ENCODE results near the gene GLI3. TPM values are rescaled to one million over a fixed set of nuclear protein-coding genes. Genes with fewer than 3 reads are reported as not detected.

Gene GLI3
- total RNA-seq, 1 donor from 2014 or later, result 27.7 TPM

- DNase-seq (ENCODE audit: low read depth), result no peak
- Histone ChIP-seq H3K9me3 (ENCODE audit: insufficient read depth, low read depth, low read length) (no peaks in the 10 kb centered on the region), H3K4me3 (ENCODE audit: insufficient read depth, low read depth, low read length) (no peak overlapping the region), H2AFZ (ENCODE audit: low read depth, low read length) (no peak overlapping the region), H3K4me2 (ENCODE audit: low read length) (peak overlapping the region; percentile 75), H3K79me2 (ENCODE audit: insufficient read depth, low read length) (no peaks in the 10 kb centered on the region), H3K4me1 (ENCODE audit: insufficient read depth, low read length) (peaks cover 23% of the 10 kb centered on the region), H3K27ac (ENCODE audit: low read depth, low read length) (no peak overlapping the region), H3K27me3 (ENCODE audit: insufficient read depth, low read length) (no peaks in the 10 kb centered on the region), H4K20me1 (ENCODE audit: insufficient read depth, low read length) (no peaks in the 10 kb centered on the region), H3K9ac (ENCODE audit: low read length) (no peak overlapping the region), H3K36me3 (ENCODE audit: insufficient read depth, low read length) (no peaks in the 10 kb centered on the region)
- no peak for FAIRE-seq
- no peaks in the 10 kb centered on the region for H3K36me3 Mint-ChIP-seq (ENCODE audit: low read depth, unreplicated experiment)
- H3K27ac Mint-ChIP-seq (ENCODE audit: unreplicated experiment), result peak overlapping the region; percentile 47
- TF ChIP-seq, protein P1, sequence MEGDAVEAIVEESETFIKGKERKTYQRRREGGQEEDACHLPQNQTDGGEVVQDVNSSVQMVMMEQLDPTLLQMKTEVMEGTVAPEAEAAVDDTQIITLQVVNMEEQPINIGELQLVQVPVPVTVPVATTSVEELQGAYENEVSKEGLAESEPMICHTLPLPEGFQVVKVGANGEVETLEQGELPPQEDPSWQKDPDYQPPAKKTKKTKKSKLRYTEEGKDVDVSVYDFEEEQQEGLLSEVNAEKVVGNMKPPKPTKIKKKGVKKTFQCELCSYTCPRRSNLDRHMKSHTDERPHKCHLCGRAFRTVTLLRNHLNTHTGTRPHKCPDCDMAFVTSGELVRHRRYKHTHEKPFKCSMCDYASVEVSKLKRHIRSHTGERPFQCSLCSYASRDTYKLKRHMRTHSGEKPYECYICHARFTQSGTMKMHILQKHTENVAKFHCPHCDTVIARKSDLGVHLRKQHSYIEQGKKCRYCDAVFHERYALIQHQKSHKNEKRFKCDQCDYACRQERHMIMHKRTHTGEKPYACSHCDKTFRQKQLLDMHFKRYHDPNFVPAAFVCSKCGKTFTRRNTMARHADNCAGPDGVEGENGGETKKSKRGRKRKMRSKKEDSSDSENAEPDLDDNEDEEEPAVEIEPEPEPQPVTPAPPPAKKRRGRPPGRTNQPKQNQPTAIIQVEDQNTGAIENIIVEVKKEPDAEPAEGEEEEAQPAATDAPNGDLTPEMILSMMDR (IDR thresholded peaks at IDR 0.05; ENCODE audit: insufficient read depth, low read depth, low read length), result no peak
- H3K4me3 Mint-ChIP-seq (ENCODE audit: unreplicated experiment), result no peak overlapping the region
- H3K9me3 Mint-ChIP-seq (ENCODE audit: unreplicated experiment), result no peaks in the 10 kb centered on the region
- H3K4me1 Mint-ChIP-seq (ENCODE audit: low read depth, unreplicated experiment), result peaks cover 28% of the 10 kb centered on the region
- no peaks in the 10 kb centered on the region for H3K27me3 Mint-ChIP-seq (ENCODE audit: low read depth, unreplicated experiment)
These were observed 280.3 kb downstream of the GLI3 start for GRCh38 chr7:41956705-41957104.

DNA sequence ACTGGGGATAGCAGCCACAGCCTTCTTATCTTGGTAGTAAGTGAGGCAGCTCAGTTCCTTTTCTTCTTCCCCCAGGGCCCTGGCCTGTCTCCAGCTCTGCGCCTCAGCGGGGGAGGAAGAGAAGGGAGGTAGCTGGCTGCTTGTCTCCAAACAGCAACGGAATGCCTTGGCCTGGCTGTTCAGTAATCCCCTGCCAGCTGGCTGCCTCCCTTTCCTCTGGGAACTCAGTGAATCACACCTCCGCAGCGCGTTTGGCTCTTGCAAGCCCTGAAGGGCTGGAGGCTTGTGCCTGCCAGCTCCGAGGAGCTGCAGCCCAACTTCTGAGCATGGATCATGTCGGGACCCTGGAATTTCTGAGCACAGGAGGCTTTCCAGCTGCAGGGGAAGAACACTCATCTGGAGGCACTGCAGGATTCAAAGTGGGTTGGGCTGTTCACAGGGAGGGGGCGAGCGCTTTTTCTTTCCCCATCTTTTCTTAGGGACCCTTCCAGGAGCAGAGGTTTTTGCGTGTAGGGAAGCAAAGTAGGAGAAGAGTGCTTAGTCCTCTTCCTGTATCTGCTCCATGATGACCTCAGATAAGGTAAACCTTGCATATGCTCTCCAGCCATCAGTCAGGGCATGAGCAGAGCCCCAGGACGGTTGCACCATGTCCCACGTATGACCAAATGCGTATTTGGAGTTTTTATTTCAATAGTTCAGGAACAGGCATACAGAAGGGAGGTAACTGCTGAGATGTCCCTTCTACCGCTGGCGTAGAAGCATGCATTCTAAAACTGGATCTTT lies 280.9 kb downstream of the GLI3 start:
- Mint-ChIP-seq H3K36me3 (ENCODE audit: low read depth, unreplicated experiment) (no peaks in the 10 kb centered on the region), H3K9me3 (ENCODE audit: unreplicated experiment) (no peaks in the 10 kb centered on the region), H3K4me1 (ENCODE audit: low read depth, unreplicated experiment) (peaks cover 30% of the 10 kb centered on the region), H3K27me3 (ENCODE audit: low read depth, unreplicated experiment) (no peaks in the 10 kb centered on the region), H3K27ac (ENCODE audit: unreplicated experiment) (peak overlapping the region; percentile 85), H3K4me3 (ENCODE audit: unreplicated experiment) (peak overlapping the region; percentile 45)
- Histone ChIP-seq H3K9me3 (ENCODE audit: insufficient read depth, low read depth, low read length) (no peaks in the 10 kb centered on the region), H3K27me3 (ENCODE audit: insufficient read depth, low read length) (no peaks in the 10 kb centered on the region), H3K4me2 (ENCODE audit: low read length) (peak overlapping the region; percentile 75), H3K36me3 (ENCODE audit: insufficient read depth, low read length) (no peaks in the 10 kb centered on the region), H3K79me2 (ENCODE audit: insufficient read depth, low read length) (no peaks in the 10 kb centered on the region), H3K9ac (ENCODE audit: low read length) (no peak overlapping the region), H3K4me1 (ENCODE audit: insufficient read depth, low read length) (peaks cover 23% of the 10 kb centered on the region), H2AFZ (ENCODE audit: low read depth, low read length) (peak overlapping the region; percentile 15), H3K27ac (ENCODE audit: low read depth, low read length) (no peak overlapping the region), H4K20me1 (ENCODE audit: insufficient read depth, low read length) (no peaks in the 10 kb centered on the region), H3K4me3 (ENCODE audit: insufficient read depth, low read depth, low read length) (no peak overlapping the region)
- no peak for TF ChIP-seq EZH2 (IDR thresholded peaks at IDR 0.05; ENCODE audit: insufficient read depth, low read length)
- TF ChIP-seq, protein P1 (IDR thresholded peaks at IDR 0.05; ENCODE audit: insufficient read depth, low read depth, low read length), result no peak
- DNase-seq (ENCODE audit: low read depth) (peak; percentile 100), FAIRE-seq (peak; percentile 94)

- H3K4me1 ChIP-seq (ENCODE audit: insufficient read depth, low read length), result peaks cover 23% of the 10 kb centered on the region
- H3K79me2 ChIP-seq (ENCODE audit: insufficient read depth, low read length), result no peaks in the 10 kb centered on the region
- H3K9me3 ChIP-seq (ENCODE audit: insufficient read depth, low read depth, low read length), result no peaks in the 10 kb centered on the region
- no peaks in the 10 kb centered on the region for H4K20me1 ChIP-seq (ENCODE audit: insufficient read depth, low read length)
- no peak overlapping the region for H3K9ac ChIP-seq (ENCODE audit: low read length)
- no peaks in the 10 kb centered on the region for H3K36me3 Mint-ChIP-seq (ENCODE audit: low read depth, unreplicated experiment)
- no peak overlapping the region for H3K4me3 ChIP-seq (ENCODE audit: insufficient read depth, low read depth, low read length)
- no peaks in the 10 kb centered on the region for H3K36me3 ChIP-seq (ENCODE audit: insufficient read depth, low read length)
- H3K4me3 Mint-ChIP-seq (ENCODE audit: unreplicated experiment), result no peak overlapping the region
- peak overlapping the region; percentile 75 for H3K4me2 ChIP-seq (ENCODE audit: low read length)
- no peaks in the 10 kb centered on the region for H3K27me3 Mint-ChIP-seq (ENCODE audit: low read depth, unreplicated experiment)
- DNase-seq (ENCODE audit: low read depth) (no peak), FAIRE-seq (no peak)
- peaks cover 32% of the 10 kb centered on the region for H3K4me1 Mint-ChIP-seq (ENCODE audit: low read depth, unreplicated experiment)
- peak overlapping the region; percentile 85 for H3K27ac Mint-ChIP-seq (ENCODE audit: unreplicated experiment)
- TF ChIP-seq, protein P1 (IDR thresholded peaks at IDR 0.05; ENCODE audit: insufficient read depth, low read depth, low read length), result no peak
- no peak for TF ChIP-seq EZH2 (IDR thresholded peaks at IDR 0.05; ENCODE audit: insufficient read depth, low read length)
- no peak overlapping the region for H3K27ac ChIP-seq (ENCODE audit: low read depth, low read length)
- no peaks in the 10 kb centered on the region for H3K9me3 Mint-ChIP-seq (ENCODE audit: unreplicated experiment)
- no peaks in the 10 kb centered on the region for H3K27me3 ChIP-seq (ENCODE audit: insufficient read depth, low read length)
- no peak overlapping the region for H2AFZ ChIP-seq (ENCODE audit: low read depth, low read length)
These were observed 281.6 kb downstream of the GLI3 start for GRCh38 chr7:41955451-41955850.
